ENCODE measurements around the gene GRHPR. TPM values are rescaled to one million over a fixed set of nuclear protein-coding genes. Genes with fewer than 3 reads are reported as not detected.

Gene GRHPR
- polyA plus RNA-seq (ENCODE audit: insufficient read length in 10 of 10), result 100 to 1,000 TPM in 7 of 10 donors, 10 to 100 TPM in 3; 88.9 to 123 (median 103) TPM
- long read RNA-seq, donor 1, full-length matches to known transcripts, result 44 of 44 reads
- long read RNA-seq, donor 1, partial matches to known transcripts, result 0 of 44 reads
- long read RNA-seq, donor 1, other reads (novel, unspliced or antisense), result 0 of 44 reads
- long read RNA-seq, donor 2, full-length matches to known transcripts, result 37 of 37 reads
- long read RNA-seq, donor 2, partial matches to known transcripts, result 0 of 37 reads
- long read RNA-seq, donor 2, other reads (novel, unspliced or antisense), result 0 of 37 reads
- long read RNA-seq, donor 3, result 0 reads
- long read RNA-seq, donor 4, transcript GRHPR-201 (9 exons, 1,280 nt), result major isoform, 23 of 42 reads
- long read RNA-seq, donor 4, transcript GRHPR-204 (4 exons, 1,893 nt), result minor isoform, 9 of 42 reads
- long read RNA-seq, donor 4, transcript GRHPR-203 (9 exons, 1,080 nt), result minor isoform, 9 of 42 reads
- long read RNA-seq, donor 4, partial matches to known transcripts, result 0 of 42 reads
- long read RNA-seq, donor 4, other reads (novel, unspliced or antisense), result 0 of 42 reads
- long read RNA-seq, donor 5, full-length matches to known transcripts, result 67 of 78 reads
- long read RNA-seq, donor 5, partial matches to known transcripts, result 11 of 78 reads
- long read RNA-seq, donor 5, other reads (novel, unspliced or antisense), result 0 of 78 reads
- long read RNA-seq, donor 6, full-length matches to known transcripts, result 63 of 68 reads
- long read RNA-seq, donor 6, partial matches to known transcripts, result 5 of 68 reads
- long read RNA-seq, donor 6, other reads (novel, unspliced or antisense), result 0 of 68 reads
- long read RNA-seq, donor 7, full-length matches to known transcripts, result 42 of 42 reads
- long read RNA-seq, donor 7, partial matches to known transcripts, result 0 of 42 reads
- long read RNA-seq, donor 7, other reads (novel, unspliced or antisense), result 0 of 42 reads
- long read RNA-seq, donor 8, full-length matches to known transcripts, result 41 of 46 reads
- long read RNA-seq, donor 8, partial matches to known transcripts, result 5 of 46 reads
- long read RNA-seq, donor 8, other reads (novel, unspliced or antisense), result 0 of 46 reads
- long read RNA-seq, donor 9, partial matches to known transcripts, result 0 of 3 reads
- long read RNA-seq, donor 9, other reads (novel, unspliced or antisense), result 0 of 3 reads

GRCh38 chr9:37422289-37423104 lies at the start of gene GRHPR:
GRHPR (plus strand) TSS chr9:37422696; CDS start chr9:37422751, 55 bp downstream.
- peak; percentile 74 to 96 (median 89) for DNase-seq

DNA sequence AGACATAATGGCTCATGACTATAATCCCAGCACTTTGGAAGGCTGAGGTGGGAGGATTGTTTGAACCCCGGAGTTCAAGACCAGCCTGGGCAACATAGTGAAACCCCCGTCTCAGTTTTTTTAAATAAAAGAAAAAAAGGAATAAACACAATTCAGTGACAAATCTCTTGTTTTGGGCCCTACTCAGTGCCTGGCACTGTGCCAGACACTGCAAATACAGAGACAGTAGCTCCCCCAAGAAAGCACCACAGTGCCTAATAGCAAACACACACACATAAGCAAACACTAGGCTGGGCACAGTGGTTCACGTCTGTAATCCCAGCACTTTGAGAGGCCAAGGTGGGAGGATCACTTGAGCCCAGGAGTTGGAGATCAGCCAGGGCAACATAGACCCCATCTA lies 49.7 kb upstream of the GRHPR start:
- DNase-seq, result no peak

GRCh38 chr9:37373621-37374020 lies 48.9 kb upstream of the GRHPR start:
- DNase-seq, result no peak

DNA sequence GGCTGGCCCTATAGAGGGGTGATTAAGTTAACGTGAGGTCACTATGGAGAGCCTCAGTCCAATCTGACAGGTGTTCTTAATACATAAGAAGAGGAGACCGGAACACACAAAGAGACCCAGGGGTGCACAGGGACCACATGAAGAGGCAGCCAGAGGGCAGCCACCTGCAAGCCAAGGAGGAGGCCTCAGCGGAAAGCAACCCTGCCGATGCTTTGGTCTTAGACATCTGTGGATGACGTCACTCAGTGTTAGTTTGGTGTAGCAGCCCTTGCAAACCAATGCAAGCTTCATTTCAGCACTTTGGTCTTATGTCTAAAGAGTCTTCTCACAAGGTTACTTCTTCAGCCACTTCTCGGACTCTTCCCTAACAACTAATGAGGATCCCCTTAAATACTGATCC lies 47.6 kb upstream of the GRHPR start:
- peak in 1 of 3 donors; percentile 12 for DNase-seq

DNA sequence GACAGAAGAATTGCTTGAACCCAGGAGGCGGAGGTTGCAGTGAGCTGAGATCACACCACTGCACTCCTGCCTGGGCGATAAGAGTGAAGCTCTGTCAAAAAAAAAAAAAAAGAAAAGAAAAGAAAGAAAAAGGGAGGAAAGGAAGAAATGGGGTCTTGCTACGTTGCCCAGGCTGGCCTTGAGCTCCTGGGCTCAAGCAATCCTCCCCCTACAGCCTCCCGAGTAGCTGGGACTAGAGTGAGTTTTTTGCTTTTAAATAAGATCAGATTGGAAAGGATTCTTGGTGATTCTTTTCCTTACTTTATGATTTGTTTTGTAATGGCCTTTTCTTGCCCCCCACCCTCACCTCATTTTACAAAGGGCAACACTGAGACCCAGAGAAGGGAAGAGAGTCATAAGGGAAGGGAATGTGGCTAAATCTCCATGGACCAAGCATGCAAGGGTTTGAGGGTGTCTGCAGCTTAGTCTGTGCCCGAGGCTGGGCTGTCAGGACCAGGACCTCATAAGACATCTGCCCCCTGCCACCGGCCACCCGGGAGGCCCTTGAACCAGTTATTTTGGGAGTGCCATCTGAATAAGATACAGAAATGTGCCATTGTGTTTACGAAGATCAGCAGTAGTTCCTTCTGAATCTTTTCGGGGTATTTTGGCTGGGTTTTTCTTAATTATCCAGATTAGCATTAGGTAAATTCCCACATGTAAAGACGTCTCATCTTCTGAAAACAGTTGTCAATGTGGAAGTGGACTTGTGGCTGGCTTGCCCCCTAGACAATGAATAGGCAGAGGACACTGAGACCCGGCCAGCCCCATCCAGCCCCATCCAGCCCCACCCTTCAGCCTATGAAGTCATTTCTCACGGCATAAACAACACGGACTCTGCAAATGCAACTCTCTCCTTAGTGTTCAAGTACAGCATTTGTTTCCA lies 44.5 kb upstream of the GRHPR start:
- DNase-seq, result no peak

DNA sequence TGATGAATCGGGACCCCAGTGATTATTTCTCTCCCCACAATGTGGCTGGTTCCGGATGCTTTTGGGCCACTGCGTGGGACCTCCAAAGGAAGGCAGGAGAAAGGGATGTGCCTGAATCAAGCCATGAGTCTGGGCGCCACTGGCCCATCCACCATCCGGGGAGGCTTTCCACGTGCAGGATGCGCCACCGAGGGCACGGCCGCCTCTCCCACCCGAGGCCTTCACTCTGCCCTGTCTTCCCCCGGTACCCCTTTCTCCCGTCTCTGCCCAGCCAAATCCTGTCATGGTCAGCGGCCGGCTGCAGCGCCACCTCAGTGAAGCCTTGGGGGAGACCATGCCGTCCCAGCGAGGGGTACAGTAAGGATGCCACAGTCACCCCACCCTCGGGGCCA lies 43.9 kb upstream of the GRHPR start:
- DNase-seq, result no peak

GRCh38 chr9:37379835-37380234 lies 42.7 kb upstream of the GRHPR start:
- DNase-seq, result no peak

DNA sequence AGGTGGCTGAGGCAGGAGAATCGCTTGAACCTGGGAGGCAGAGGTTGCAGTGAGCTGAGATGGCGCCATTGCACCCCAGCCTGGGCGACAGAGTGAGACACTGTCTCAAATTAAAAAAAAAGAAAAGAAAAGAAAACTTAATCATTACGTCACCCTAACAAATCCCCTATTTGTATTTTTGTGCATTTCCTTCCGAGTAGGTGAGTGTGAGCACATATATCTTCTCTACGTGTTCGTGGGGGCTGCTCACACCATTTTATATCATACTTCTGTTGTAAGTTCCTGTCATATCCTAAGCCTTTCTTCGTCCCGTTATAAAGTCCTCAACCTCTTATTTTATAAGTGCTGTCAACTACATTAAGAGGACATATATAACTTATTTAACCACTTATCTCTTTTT lies 41.9 kb upstream of the GRHPR start:
- no peak for DNase-seq

- DNase-seq, result no peak
Observed at GRCh38 chr9:37381094-37381741, 41.3 kb upstream of the GRHPR start.

DNA sequence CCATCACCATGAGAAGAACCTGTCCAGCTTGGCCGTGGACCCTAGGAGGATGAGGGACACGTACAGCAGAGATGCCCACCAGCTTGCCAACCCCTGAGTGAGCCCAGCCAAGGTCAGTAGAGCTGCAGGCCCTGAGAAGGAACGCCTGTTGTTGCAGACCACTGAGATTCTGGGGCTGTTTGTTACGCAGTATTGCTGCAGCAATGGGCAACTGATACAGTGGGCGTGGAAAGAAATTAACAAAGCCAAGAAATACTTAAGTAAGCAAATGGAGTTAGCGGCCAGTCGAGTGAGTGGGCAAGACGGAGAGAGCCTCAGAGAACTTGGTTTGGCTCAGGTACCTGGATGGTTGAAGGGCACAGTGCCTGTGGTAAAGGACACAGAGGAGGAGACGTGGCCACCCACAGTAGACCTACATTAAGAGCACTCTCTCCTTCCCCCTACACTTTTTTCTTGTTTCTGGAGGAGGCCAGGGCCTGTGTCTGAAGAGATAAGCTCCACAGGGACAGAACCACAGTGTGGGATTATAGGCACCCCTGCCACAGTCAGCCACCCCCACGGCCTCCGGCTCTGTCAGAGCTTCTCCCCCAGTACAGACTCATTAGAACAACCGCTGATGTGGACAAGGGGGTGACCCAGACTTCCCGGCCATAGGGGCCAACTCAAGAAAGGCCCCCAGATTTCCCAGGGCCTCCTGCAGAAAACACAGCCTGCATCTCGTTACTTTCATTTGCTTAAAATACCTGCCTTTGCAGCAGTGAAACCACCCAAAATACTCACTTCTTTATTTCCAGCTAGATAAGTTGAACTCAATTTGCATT lies 40.1 kb upstream of the GRHPR start:
- DNase-seq, result no peak

GRCh38 chr9:37382982-37383357 lies 39.5 kb upstream of the GRHPR start:
- DNase-seq, result no peak

DNA sequence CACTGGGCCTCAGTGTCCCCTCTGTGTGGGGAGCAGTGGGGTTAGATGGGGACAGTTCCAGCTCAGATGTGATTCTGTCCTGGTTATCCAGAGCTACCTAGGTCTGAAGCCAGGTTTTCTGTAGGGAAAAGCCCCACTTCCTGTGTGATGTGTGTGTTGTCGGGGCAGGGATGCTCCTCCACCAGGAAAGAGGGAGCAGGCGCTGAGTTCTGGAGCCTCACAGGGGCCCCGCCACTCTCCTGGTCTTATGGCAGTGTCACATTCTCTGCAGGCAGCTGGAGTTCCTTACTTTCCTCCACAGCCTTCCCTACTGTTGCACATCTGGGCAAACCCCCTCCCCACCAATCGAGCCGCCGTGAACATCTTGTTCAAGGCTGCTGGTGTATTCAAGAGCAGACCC lies 39.1 kb upstream of the GRHPR start:
- DNase-seq, result no peak

- no peak for DNase-seq
Observed at GRCh38 chr9:37383876-37384746, 38.4 kb upstream of the GRHPR start.

DNA sequence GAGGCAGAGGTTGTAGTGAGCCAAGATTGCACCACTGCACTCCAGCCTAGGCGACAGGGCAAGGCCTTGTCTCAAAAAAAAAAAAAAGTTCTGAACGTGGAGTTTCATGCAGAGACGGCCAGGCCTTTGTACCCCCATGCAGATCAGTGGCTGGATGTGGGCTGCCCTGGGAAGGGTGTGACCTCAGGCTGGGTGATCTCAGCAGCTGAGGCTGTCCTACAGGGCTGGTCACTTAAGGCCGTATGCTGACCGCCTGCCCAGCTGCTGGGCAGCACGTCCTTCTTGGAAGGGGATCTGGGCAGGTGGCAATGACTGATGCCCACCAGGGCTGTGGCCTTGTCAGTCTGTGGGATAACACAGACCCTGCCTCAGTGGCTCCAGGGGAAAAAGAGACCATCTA lies 37.2 kb upstream of the GRHPR start:
- no peak for DNase-seq

GRCh38 chr9:37386988-37387387 lies 35.5 kb upstream of the GRHPR start:
- DNase-seq, result no peak

GRCh38 chr9:37390759-37391158 lies 31.7 kb upstream of the GRHPR start:
- no peak for DNase-seq

GRCh38 chr9:37392272-37392671 lies 30.2 kb upstream of the GRHPR start:
- no peak for DNase-seq

GRCh38 chr9:37395229-37395628 lies 27.3 kb upstream of the GRHPR start:
- no peak for DNase-seq

All from muscle of back (tissue), 13 donors.